ENCODE results near the gene PERP. TPM values are rescaled to one million over a fixed set of nuclear protein-coding genes. Genes with fewer than 3 reads are reported as not detected.

PERP gene
- total and polyA plus RNA-seq, 4 donors = 14.7 to 57.8 (median 30.3) TPM

DNA sequence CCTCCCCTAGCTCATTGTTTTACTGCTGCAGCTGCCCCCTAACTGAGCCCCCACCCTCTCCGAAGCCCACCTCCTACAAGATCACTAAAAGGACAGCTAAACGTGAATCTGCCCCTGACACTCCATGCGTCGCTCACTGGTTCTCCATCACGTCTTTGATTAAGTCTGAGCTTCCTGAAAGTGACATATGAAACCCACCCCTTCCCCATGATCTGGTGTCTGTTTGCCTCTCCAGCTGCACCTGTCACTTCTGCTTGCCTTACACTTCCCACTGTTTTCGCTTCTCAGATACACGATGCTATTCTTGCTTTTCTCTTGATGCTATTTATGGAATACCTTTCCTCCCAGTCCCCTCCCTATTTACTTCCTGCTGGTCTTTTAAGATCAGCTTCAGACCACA, 8.0 kb upstream of the PERP start:
- Histone ChIP-seq H3K9ac (ENCODE audit: low read depth in 1 of 2, low read length in 2 of 2) (no peak overlapping the region), H3K4me1 (ENCODE audit: control insufficient read depth in 4 of 4, insufficient read depth in 4 of 4, low read length in 3 of 4) (peaks cover 0 to 3% (median under 1%) of the 10 kb centered on the region in 4 donors), H3K9me3 (ENCODE audit: control insufficient read depth in 4 of 4, low read length in 3 of 4) (no peaks in the 10 kb centered on the region), H3K27ac (ENCODE audit: low read depth in 1 of 2, low read length in 2 of 2) (no peak overlapping the region), H3K27me3 (ENCODE audit: control insufficient read depth in 4 of 4, insufficient read depth in 4 of 4, low read length in 3 of 4) (no peaks in the 10 kb centered on the region), H3K4me3 (ENCODE audit: low read depth in 1 of 3, low read length in 3 of 3) (no peak overlapping the region), H3K36me3 (ENCODE audit: control insufficient read depth in 4 of 4, insufficient read depth in 3 of 4, low read depth in 1 of 4, low read length in 3 of 4) (no peaks in the 10 kb centered on the region)
- no peak for DNase-seq (ENCODE audit: low spot score)
- WGBS = 67% methylated on average over 7 of the region's 7 CpGs
- no peak for TF ChIP-seq HNF4G (IDR thresholded peaks at IDR 0.05)
- TF ChIP-seq, protein P1, sequence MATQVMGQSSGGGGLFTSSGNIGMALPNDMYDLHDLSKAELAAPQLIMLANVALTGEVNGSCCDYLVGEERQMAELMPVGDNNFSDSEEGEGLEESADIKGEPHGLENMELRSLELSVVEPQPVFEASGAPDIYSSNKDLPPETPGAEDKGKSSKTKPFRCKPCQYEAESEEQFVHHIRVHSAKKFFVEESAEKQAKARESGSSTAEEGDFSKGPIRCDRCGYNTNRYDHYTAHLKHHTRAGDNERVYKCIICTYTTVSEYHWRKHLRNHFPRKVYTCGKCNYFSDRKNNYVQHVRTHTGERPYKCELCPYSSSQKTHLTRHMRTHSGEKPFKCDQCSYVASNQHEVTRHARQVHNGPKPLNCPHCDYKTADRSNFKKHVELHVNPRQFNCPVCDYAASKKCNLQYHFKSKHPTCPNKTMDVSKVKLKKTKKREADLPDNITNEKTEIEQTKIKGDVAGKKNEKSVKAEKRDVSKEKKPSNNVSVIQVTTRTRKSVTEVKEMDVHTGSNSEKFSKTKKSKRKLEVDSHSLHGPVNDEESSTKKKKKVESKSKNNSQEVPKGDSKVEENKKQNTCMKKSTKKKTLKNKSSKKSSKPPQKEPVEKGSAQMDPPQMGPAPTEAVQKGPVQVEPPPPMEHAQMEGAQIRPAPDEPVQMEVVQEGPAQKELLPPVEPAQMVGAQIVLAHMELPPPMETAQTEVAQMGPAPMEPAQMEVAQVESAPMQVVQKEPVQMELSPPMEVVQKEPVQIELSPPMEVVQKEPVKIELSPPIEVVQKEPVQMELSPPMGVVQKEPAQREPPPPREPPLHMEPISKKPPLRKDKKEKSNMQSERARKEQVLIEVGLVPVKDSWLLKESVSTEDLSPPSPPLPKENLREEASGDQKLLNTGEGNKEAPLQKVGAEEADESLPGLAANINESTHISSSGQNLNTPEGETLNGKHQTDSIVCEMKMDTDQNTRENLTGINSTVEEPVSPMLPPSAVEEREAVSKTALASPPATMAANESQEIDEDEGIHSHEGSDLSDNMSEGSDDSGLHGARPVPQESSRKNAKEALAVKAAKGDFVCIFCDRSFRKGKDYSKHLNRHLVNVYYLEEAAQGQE (IDR thresholded peaks at IDR 0.05) = no peak
- TF ChIP-seq HNF4A (conservative IDR thresholded peaks at IDR 0.05) = no peak
- no peak for TF ChIP-seq TAF1 (conservative IDR thresholded peaks at IDR 0.05)
- no peak for TF ChIP-seq EGR1 (IDR thresholded peaks at IDR 0.05; ENCODE audit: low read depth in 2 of 2)
- TF ChIP-seq NR2F2 (IDR thresholded peaks at IDR 0.05) = no peak
- TF ChIP-seq, protein P2, sequence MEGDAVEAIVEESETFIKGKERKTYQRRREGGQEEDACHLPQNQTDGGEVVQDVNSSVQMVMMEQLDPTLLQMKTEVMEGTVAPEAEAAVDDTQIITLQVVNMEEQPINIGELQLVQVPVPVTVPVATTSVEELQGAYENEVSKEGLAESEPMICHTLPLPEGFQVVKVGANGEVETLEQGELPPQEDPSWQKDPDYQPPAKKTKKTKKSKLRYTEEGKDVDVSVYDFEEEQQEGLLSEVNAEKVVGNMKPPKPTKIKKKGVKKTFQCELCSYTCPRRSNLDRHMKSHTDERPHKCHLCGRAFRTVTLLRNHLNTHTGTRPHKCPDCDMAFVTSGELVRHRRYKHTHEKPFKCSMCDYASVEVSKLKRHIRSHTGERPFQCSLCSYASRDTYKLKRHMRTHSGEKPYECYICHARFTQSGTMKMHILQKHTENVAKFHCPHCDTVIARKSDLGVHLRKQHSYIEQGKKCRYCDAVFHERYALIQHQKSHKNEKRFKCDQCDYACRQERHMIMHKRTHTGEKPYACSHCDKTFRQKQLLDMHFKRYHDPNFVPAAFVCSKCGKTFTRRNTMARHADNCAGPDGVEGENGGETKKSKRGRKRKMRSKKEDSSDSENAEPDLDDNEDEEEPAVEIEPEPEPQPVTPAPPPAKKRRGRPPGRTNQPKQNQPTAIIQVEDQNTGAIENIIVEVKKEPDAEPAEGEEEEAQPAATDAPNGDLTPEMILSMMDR (IDR thresholded peaks at IDR 0.05; ENCODE audit: low read depth, low read length, missing input control) = no peak
- no peak for TF ChIP-seq RXRA (IDR thresholded peaks at IDR 0.05)
- TF ChIP-seq JUND (IDR thresholded peaks at IDR 0.05) = no peak
- no peak for TF ChIP-seq SP1 (IDR thresholded peaks at IDR 0.05)
- TF ChIP-seq FOXA1 (IDR thresholded peaks at IDR 0.05) = no peak
- no peak for TF ChIP-seq GABPA (IDR thresholded peaks at IDR 0.05 in 1 of 2, conservative IDR thresholded peaks at IDR 0.05 in 1 of 2)
- TF ChIP-seq YY1 (IDR thresholded peaks at IDR 0.05) = no peak
- TF ChIP-seq, protein P3, sequence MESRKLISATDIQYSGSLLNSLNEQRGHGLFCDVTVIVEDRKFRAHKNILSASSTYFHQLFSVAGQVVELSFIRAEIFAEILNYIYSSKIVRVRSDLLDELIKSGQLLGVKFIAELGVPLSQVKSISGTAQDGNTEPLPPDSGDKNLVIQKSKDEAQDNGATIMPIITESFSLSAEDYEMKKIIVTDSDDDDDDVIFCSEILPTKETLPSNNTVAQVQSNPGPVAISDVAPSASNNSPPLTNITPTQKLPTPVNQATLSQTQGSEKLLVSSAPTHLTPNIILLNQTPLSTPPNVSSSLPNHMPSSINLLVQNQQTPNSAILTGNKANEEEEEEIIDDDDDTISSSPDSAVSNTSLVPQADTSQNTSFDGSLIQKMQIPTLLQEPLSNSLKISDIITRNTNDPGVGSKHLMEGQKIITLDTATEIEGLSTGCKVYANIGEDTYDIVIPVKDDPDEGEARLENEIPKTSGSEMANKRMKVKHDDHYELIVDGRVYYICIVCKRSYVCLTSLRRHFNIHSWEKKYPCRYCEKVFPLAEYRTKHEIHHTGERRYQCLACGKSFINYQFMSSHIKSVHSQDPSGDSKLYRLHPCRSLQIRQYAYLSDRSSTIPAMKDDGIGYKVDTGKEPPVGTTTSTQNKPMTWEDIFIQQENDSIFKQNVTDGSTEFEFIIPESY (IDR thresholded peaks at IDR 0.05) = no peak
- TF ChIP-seq RAD21 (IDR thresholded peaks at IDR 0.05) = no peak
- TF ChIP-seq, protein P4, sequence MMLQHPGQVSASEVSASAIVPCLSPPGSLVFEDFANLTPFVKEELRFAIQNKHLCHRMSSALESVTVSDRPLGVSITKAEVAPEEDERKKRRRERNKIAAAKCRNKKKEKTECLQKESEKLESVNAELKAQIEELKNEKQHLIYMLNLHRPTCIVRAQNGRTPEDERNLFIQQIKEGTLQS (IDR thresholded peaks at IDR 0.05) = no peak
- no peak for TF ChIP-seq FOXA2 (IDR thresholded peaks at IDR 0.05)
- TF ChIP-seq, protein P5, sequence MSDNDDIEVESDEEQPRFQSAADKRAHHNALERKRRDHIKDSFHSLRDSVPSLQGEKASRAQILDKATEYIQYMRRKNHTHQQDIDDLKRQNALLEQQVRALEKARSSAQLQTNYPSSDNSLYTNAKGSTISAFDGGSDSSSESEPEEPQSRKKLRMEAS (IDR thresholded peaks at IDR 0.05) = no peak
